ENCODE results near the gene NAIP. TPM values are rescaled to one million over a fixed set of nuclear protein-coding genes. Genes with fewer than 3 reads are reported as not detected.
"Not testable (repeated sequence)": the region's sequence is repeated elsewhere in the genome, so short reads cannot be mapped to it uniquely, and the experiment has no call there.

NAIP gene
- total RNA-seq, 1 donor from 2014 or later, result 3.9 TPM

DNA sequence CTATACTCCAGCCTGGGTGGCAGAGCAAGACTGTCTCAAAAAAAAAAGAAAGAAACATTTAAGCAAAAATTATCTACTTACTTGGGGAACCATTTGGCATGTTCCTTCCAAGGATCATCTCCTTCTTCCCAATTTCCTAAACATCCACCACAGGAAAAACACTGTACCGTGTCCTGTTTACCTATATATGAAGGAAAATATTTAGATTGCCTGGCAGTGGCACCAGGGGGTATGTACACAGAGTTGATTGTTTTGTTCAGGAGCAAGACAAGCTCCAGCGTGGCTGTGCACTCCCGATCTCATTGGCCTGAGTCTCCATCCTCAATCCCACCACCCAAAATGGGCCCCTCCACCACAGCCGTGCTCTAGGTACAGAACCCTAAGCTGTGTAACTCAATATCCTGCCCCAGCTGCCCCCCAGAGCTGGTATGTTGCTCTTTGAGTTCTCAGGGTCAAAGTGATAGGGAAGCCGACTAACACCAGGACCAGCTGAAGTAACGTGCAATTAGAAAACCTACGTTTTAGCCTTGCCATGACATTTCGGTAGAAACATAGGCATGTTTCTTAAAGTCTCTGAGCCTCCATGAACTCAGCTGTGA lies 13.8 kb downstream of the NAIP start:
- no peak overlapping the region for H3K4me3 ChIP-seq (ENCODE audit: low read depth, low read length)
- no peak for DNase-seq (ENCODE audit: low read depth)
- TF ChIP-seq, protein P1, sequence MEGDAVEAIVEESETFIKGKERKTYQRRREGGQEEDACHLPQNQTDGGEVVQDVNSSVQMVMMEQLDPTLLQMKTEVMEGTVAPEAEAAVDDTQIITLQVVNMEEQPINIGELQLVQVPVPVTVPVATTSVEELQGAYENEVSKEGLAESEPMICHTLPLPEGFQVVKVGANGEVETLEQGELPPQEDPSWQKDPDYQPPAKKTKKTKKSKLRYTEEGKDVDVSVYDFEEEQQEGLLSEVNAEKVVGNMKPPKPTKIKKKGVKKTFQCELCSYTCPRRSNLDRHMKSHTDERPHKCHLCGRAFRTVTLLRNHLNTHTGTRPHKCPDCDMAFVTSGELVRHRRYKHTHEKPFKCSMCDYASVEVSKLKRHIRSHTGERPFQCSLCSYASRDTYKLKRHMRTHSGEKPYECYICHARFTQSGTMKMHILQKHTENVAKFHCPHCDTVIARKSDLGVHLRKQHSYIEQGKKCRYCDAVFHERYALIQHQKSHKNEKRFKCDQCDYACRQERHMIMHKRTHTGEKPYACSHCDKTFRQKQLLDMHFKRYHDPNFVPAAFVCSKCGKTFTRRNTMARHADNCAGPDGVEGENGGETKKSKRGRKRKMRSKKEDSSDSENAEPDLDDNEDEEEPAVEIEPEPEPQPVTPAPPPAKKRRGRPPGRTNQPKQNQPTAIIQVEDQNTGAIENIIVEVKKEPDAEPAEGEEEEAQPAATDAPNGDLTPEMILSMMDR (conservative IDR thresholded peaks at IDR 0.05; ENCODE audit: low read depth, low read length), result no peak

DNA sequence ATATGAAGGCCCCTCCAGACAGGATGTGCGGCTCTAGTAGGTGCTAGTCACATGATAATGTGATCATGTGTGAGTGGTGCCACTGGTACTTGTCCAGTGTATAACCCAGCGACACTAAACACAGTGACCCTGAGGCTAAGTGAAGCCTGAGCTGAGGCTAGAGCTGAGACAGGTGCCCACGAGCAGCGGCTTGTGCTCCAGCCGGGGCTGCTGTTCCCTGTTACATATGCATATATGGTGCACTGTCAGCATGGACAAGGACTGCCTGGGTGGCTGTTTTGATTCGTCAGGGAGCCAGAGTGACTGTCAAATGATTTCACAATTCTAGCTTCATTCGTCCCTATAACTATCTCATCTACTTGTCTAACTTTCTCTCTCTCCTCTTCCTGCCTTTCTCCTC lies 18.2 kb downstream of the NAIP start:
- not testable (repeated sequence) for H3K4me3 ChIP-seq (ENCODE audit: low read depth, low read length); DNase-seq (ENCODE audit: low read depth)

DNA sequence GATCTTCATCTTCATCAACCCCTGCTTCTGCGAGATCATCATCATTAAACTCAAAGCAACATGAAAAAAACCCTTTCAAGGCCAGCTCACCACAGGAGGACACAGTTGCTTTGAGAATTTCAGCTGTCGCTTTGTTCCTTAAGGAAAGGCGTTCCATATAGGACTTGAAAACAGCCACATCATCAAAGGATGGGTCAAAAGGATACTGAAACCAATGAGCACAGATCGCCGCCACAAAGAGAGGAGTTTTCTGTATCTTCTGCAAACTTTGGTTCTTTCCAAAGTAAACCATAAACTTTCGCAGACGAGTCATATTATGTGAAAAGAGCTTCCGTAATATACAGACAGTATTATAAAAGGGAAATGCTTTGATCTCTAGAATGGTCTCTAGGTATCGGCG lies 40.3 kb downstream of the NAIP start:
- H3K4me3 ChIP-seq (ENCODE audit: low read depth, low read length); DNase-seq (ENCODE audit: low read depth): not testable (repeated sequence)

DNA sequence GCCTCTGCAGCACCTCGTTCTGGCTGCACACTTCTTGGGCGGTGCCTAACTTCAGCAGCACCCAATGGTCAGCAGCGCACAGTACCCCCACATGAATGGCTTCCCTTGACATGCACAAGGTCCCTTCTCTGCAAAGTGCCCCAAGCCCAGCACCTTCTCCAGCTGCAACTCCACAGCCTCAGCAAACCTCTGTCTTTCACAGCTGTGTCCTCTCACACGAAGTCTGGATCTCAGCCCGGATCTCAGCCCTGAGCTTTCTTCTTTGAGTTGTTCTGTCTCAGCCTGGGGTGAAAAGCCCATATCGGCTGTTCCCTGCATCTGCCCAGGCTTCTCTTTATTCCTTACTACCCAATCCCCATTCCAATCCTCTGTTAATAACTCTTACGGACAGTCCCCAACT lies 57.9 kb downstream of the NAIP start:
- H3K4me3 ChIP-seq (ENCODE audit: low read depth, low read length); DNase-seq (ENCODE audit: low read depth): not testable (repeated sequence)

DNA sequence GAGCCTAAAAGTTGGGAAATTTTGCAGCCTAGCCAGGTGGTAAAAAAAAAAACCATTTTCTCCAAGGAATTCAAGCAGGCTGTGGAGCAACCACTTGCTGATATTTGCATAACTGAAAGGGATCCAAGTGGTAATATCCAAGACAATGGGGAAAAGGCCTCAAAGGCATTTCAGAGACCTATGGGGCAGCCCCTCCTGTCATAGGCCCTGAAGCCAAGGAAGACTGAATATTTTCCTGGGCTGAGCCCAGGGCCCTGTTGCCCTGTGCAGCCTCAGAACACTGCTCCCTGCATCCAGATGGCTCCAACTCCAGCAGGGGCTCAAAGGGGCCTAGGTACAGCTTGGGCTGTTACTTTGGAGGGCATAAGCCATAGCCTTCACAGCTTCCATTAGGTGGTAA lies 60.6 kb downstream of the NAIP start:
- not testable (repeated sequence) for H3K4me3 ChIP-seq (ENCODE audit: low read depth, low read length); DNase-seq (ENCODE audit: low read depth)

DNA sequence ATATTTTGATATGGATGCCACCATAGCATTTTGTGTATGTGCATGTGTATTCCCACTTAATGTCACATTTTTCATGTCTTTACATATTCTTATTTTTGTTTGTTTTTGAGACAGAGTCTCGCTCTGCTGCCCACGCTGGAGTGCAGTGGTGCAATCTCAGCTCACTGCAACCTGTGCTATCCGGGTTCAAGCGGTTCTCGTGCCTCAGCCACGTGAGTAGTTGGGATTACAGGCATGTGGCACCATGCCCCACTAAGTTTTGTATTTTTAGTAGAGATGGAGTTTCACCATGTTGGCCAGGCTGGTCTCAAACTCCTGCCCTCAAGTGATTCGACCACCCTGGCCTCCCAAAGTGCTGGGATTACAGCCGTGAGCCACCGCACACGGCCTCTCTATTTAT lies 72.1 kb downstream of the NAIP start:
- DNase-seq (ENCODE audit: low read depth); H3K4me3 ChIP-seq (ENCODE audit: low read depth, low read length): not testable (repeated sequence)

DNA sequence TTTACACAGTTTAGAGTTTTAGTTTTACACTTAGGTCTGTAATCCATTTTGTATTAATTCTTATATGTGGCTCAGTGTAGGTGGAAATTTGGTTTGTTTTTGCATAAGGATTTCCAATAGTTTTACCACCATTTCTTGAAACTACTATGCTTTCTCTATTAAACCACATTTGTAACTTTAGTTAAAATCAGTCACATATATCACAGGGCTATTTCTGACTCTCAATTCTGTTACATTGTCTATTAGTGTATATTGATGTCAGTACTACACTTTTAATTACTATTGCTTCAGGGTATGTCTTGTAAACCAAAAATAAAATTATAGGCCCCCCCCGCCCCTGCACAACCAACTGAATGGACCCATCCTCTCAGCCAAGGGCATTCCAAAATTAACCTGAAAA lies 92.6 kb downstream of the NAIP start:
- H3K4me3 ChIP-seq (ENCODE audit: low read depth, low read length); DNase-seq (ENCODE audit: low read depth): not testable (repeated sequence)

DNA sequence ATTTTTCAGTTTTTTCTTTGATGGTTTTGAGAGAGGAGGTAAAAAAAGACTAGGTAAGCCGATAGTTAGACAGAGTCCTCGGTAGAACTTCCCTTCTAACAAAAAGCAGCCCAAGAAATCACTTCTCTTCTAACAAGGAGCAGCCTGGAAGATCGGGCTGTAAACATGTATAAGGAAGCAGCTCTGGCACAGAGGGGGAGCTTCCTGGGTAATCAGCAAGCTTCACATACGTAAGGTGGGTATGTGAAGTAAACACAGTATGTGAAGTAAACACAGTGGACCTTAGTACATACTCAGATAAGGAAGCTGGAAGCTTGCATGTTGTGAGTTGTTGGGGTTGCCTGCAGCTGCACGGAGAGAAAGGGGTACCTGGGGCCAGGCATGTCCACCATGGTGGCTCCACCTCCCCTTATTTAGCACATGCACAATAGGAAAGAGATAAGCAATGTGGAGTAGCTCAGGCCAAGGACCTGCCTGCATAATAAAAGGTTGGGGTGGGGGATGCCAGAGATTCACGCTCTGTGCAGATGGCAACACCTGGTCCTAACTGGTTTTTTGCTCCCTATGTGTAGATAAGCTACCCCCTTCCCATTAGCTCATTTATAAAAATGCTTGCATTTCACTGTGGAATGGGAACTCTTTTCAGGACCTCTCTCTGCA lies 93.3 kb downstream of the NAIP start:
- H3K4me3 ChIP-seq (ENCODE audit: low read depth, low read length); DNase-seq (ENCODE audit: low read depth): not testable (repeated sequence)

DNA sequence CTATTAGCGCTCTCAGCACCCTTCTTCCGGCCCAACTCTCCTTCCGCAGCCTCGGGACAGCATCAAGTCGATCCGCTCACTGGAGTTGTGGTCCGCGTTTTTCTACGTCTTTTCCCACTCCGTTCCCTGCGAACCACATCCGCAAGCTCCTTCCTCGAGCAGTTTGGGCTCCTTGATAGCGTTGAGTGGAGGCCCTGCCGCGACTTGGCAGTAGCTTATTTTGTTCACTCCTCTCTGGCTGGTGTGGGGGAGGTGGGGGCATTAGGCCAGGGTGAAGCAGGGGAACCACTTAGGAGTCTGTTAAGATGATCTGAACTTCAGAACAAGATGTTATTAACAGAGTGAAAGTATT lies 100.0 kb downstream of the NAIP start:
- H3K4me3 ChIP-seq (ENCODE audit: low read depth, low read length); DNase-seq (ENCODE audit: low read depth): not testable (repeated sequence)

Other genes with a start within 250 kb of the NAIP start
- 9.6 and 14.6 TPM in 2 replicates for gene SERF1A, start 124.7 kb downstream of the NAIP start, total RNA-seq
- gene SMN1, start 100.3 kb downstream of the NAIP start, total RNA-seq, result 43.0 and 43.8 TPM in 2 replicates
- 36.0 and 41.5 TPM in 2 replicates for gene GTF2H2, start 42.3 kb upstream of the NAIP start, total RNA-seq